HG03159 (cell line): ENCODE measurements around the gene ANKH.
"Not testable (repeated sequence)": the region's sequence is repeated elsewhere in the genome, so short reads cannot be mapped to it uniquely, and the experiment has no call there.

ENCODE experiments used
- ATAC-seq: cut with Tn5 transposase; IDR thresholded peaks from one replicate; pipeline ENCODE4 v1.9.1; 2021; ENCODE audit warnings: mild to moderate bottlenecking, moderate library complexity; ENCODE audit not compliant: unreplicated experiment

ANKH gene

DNA sequence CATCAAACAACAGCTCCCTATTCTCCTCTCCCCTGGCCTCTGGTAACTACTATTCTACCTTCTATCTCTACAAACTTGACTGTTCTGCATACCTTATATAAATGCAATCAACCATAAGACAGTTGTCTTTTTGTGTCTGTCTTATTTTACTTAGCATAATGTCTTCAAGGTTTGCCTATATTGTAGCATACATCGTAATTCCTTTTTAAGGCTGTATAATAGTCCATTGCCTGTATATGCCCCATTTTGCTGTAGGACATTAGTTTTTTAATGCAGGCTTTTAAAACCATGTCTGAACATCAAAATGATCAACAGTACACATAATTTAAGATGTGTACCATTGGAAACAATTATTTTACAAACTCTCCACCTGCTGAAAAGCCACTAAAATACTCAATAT, 12.4 kb downstream of the ANKH start:
- ATAC-seq = no peak

DNA sequence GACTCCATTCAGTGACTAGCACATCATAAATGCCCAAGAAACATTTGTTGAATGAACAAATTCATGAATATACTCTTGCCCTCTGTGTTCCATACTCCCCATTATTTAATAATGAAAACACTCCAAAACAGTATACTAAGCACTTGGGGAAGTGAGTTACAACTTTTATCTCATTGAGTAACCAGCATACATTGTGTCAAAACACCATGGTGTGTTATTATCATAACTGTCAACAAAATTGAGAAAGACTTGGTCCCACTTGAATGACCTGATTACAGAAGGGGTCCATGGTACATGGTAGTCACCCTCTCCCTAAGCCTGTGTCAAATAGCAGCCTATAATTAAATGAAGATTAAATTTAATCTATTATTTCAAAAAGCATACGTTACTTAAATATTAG, 16.2 kb downstream of the ANKH start:
- ATAC-seq = no peak

DNA sequence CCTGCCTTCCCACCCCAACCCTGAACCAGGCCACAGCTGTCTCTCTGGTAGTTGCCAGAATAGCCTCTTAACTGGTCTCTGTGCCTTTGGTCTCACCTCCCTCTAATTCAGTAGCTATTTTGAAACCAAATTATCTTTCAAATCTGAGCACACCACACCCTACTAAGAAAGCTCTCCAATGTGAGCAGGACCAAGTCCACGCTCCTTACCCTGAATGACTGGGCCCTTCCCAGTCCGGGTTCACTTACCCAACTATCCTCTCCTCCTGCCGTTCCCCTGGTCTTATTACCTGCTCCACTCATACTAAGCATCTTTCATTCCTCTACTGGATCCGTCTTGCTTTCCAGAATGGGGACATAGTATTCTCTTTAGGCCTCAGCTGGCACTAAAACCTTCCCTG, 16.8 kb downstream of the ANKH start:
- ATAC-seq = no peak

DNA sequence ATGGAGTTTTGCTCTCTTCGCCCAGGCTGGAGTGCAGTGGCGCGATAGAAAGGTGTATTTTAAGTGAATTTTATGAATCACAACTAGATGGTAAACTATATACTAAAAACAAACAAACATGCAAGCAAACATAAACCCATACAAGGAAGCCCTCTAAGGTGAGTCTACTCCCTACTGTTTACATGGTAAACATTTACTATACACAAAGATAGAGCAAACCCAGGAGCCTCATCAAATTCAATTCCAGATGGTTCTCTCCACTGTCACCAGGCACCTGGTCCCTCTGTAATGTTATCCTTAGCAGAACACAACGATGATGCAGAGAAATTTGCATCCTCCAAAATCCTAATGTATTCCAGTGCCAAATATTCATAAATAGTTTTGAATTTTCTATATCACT, 17.9 kb downstream of the ANKH start:
- ATAC-seq = no peak

DNA sequence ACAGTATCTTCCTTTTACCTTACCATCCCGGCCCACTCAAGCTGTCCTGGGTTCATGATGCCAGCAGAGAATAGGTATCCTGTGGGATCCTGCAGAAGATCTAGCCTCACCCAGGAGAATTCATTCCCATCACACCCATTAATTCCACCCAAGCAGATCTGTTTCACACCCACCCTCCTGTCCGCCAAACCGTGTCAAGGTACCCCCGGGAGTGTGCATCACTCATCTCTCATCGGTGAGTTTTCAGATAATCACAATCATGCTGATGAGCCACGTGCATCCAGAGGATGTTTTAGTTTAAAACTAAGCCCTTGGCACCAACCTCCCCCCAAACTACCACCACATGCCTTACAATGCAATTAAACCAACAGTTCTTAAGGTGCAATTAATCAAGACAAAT, 18.8 kb downstream of the ANKH start:
- no peak for ATAC-seq

DNA sequence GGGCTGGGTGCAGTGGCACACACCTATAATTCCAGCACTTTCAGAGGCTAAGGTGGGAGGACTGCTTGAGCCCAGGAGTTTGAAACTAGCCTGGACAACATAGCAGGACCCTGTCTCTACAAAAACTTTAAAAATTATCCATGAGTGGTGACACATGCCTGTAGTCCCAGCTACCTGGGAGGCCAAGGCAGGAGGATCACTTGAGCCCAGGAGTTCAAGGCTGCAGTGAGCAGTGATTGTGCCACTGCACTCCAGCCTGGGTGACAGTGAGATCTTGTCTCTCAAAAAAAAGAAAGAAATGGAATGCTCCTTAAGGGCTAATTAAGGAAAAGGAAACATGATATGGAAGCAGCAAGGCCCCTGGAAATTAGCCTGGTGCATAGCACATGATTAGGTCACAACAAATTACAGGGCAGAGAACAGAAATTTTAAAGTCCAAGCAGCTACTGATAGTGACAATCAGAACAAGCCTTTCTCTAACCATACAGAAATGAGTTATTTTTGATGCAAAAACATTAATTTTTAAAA, 19.5 kb downstream of the ANKH start:
- ATAC-seq = no peak

DNA sequence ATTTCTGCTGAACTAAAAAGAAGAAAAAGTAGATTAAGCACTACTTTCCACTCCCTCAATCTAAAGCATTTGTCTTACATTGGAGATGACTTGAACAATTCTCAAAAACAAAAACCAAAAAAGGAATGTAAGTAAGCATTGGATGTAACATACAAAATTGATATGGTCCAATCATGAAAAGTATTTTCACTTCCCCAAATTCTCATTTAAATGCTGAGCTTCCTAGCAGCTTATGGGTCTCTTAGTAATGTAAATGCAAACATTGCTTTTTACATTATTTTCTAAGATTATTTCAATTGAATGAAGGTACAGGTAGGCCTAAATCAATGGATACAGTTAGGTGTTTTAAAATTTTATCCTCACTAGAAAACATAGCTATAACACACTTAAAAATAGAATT, 20.0 kb downstream of the ANKH start:
- no peak for ATAC-seq

DNA sequence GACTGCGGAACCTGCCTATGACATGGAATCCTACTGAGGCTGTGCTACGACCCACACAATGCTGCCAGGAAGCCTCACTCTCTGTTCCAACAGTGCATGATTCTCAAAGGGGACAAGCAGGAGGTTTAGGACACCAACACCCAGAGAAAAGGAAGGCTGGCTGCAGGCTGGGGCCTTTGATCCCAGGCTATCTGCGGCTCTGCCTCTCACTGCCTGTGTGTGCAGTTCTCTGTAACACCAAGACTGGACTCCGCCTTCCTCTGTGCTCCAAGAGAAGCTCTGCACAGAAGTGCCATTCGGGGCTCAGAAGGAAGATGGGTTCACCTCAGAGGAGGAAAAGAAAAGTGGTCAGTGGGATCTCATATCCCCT, 20.5 kb downstream of the ANKH start:
- no peak for ATAC-seq

DNA sequence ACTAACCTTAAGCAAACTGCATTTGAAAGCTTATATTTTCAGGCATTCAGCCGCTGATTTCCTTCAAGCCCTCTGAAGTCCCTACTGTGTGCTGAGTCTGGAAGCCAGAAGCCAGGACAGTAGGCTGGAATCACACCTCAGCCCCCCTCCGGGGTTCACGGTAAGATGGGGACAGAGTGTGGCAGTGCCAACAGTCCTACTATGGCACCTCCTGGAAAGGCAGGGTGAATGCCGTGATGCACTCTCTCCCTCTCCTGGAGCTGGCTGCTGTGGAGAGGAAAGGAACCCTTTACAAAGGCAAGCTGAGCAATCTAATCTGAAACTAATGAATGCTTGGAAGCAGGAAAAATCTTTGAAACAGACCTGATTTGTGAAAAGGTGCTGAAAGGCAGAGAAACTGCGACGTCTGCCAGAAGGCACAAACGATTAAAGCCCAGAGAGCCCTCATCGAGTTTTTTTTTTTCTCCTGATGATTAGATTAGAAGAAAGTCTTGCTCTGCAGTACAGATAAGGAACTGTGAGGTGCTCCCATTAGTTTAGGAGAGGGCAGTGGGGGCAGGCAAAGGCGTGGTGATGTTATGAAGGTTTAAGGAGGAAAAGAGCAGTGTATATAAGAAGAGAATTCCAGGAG, 21.0 kb downstream of the ANKH start:
- no peak for ATAC-seq

DNA sequence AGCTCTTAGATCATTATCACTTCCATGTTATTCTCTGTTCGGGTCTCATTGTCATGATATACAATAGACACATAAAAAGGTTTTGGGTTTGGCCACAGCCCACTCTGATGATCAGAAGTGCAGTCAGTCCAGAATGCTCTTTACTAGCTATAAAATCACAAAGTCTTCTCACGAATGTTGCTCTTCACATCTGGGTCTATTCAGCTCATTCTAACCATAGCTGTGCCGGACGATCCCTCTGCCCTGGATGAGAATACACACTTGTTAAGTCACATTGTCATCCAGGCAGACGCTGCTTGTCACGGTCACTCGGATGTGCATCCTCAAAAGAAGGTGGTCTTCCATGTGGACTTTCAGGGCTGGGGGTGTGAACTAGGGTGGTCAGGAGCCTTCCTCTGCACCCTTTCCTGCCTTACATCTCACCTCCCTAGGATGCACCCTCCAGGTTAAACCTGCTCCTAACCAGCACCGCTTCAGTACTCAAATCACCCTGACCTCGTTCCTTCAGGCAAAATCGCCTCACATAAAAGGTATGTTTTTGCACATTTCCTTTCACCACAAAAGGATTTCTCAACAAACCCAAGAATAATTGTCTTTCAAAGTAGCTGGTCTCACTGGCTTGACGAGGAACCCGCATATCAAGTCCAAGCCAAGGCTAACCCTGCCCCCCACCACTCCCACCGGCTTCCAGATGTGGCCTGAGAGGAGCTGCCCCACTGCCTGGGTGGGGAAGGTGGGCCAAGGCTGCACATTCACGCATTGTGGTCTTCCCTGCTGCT, 21.9 kb downstream of the ANKH start:
- no peak for ATAC-seq

DNA sequence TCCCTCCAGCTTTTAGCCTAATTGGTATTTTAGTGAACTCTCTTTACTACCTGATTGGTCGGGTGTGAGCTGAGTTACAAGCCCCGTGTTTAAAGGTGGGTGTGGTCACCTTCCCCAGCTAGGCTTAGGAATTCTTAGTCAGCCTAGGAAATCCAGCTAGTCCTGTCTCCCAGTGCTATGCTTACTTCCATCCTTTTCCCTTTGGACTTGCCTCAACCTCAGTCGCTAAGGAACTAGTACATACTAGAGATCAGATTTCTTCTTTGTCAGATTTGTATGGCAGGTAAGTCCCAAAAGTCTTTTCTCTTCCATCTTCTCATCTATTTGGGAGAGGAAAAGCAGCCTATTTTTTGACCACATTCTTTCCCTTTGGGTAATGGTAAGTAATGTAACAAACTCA, 22.6 kb downstream of the ANKH start:
- ATAC-seq = not testable (repeated sequence)

DNA sequence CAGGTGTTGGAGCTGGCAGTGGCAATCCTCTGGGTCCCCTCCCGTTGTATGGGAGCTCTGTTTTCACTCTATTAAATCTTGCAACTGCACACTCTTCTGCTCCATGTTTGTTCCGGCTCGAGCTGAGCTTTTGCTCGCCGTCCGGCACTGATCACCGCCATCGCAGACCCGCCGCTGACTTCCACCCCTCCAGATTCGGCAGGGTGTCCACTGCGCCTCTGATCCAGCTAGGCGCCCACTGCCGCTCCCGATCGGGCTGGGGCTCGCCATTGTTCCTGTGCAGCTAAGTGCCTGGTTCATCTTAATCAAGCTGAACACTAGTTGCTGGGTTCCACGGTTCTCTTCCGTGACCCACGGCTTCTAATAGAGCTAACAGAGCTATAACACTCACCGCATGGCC, 23.2 kb downstream of the ANKH start:
- no peak for ATAC-seq

DNA sequence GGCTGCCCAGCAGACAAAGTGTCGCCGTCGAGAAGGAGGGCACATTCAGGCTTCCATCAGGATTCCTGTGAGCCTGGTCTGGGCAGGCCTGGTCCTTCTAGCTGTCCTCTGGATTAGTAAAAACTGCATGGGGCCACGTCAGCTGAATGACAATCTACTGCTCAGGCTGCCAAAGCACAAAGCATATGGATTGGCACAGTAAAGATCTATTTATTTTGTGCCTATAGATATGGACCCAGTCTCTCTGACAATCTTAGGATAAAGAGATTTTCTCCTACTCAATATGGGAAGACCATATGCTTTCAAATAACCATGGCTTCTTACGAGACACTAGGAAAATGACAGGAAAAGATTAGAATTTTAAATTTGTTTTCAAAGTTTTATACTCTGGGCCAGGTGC, 24.1 kb downstream of the ANKH start:
- ATAC-seq = no peak

DNA sequence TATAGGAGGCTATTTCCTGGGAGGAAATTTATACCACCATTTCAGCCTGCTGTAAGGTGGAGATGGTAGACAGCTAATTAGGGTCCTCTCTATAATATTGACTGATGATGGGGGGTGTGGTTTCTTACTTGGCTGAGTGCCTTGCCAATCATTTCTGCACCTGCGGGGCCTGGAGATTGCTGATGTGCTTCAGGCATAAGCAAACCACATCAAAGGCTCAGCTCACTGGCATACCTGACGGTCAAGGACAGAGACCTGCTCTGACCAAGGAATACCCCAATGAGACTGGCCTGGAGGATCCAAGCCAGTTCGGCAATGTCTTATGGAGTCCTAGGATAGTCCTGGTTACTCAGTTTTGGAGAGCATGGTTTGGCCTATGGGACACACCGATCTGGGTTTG, 29.5 kb downstream of the ANKH start:
- no peak for ATAC-seq

DNA sequence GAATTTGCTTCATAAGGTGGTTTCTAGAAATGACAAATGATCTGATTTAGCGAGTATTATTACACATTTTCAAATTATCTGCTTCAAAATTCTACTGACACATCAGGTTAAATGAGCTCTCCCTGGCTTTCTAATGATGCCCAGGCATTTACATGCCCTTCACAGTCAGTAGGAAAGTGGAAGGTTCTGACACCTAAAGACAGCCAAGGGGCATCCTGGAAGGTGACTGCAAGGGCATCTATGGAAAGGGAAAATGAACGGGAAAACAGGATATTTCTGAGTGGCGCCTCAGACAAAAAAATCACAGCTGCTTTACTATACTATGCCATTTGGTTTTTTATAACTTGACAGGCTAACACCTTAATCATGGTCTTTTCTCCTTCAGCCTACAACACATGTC, 31.0 kb downstream of the ANKH start:
- no peak for ATAC-seq

DNA sequence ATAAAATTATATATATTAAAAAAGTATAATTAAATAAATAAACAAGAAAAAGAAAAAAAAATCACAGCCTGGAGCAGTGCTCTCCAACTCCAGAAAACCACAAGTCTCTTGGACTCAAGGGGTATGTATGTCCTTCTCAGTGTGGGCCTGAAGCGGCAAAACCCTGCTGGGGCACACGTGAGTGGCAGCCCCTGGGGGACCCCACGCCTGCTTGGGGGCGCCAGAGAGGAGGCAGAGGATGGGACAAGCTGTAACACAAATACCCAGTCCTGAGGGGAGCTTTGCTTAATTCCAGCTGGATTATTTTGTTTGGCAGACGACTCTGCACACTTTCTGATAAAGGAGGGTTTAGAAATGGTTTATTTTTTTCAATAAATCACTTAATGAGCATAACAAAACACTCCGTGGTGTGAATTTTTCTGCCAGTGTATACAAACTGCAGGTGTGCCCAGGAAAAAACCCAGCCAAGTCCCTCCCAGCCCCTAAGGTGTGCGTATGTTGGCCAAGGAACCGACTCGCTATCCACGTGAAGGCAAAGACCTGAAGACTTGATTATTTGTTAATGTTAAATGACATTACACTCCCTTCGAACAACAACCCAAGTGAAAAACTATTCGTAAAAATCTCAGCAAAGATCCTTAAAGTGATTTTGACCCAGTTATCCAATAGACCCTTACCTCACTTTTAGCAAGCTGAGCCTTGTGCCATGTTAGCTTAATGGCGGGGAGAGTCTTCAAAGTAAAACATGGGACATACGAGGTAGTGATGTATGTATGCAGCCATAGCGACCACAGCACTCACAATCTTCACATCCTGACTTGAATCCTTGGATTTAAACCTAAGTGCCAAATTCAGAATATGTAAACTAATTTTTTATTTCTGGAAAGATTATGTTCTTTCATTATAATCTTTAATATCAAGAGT, 32.9 kb downstream of the ANKH start:
- ATAC-seq = no peak

DNA sequence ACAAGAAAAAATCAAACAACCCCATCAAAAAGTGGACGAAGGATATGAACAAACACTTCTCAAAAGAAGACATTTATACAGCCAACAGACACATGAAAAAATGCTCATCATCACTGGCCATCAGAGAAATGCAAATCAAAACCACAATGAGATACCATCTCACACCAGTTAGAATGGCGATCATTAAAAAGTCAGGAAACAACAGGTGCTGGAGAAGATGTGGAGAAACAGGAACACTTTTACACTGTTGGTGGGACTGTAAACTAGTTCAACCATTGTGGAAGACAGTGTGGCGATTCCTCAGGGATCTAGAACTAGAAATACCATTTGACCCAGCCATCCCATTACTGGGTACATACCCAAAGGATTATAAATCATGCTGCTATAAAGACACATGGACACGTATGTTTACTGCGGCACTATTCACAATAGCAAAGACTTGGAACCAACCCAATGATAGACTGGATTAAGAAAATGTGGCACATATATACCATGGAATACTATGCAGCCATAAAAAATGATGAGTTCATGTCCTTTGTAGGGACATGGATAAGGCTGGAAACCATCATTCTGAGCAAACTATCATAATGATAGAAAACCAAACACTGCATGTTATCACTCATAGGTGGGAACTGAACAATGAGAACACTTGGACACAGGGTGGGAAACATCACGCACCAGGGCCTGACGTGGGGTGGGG, 34.0 kb downstream of the ANKH start:
- ATAC-seq = not testable (repeated sequence)

DNA sequence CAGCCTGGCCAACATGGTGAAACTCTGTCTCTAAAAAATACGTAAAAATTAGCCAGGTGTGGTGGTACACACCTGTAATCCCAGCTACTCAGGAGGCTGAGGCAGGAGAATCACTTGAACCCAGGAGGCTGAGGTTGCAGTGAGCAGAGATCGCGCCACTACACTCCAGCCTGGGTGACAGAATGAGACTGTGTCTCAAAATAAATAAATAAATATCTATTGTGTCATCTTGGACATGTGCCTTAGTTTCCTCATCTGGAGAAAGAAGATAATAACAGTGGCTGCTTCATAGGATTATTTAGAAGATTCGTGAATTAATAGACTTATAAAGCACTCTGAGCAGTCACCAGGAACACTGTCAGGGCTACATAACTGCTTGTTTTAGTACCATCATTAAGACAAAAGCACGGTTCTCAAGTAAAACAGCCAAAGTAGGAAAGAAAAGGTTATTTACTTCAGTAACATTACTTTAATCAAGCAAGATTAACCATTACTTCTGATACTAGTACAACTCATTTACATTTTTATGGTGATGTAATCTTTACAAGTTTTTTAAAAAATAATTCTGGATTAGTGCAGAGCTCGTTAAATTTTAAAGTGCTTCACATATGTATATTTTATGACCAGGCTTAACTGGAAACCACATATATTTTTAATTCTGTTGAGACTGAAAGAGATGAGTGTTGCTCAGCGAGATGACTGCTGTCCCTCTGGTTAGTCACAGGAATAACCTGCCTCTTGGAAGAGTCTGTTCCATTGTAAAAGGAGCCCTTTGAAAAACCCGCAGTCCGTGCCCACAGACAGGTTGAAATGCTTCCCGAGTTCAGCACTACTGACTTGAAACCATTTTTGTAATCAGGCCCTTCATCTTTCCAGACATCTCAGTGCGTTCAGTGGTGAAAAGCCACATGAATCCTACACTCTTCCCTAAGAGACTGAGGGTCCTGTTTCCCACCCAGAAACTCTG, 36.7 kb downstream of the ANKH start:
- ATAC-seq = no peak

DNA sequence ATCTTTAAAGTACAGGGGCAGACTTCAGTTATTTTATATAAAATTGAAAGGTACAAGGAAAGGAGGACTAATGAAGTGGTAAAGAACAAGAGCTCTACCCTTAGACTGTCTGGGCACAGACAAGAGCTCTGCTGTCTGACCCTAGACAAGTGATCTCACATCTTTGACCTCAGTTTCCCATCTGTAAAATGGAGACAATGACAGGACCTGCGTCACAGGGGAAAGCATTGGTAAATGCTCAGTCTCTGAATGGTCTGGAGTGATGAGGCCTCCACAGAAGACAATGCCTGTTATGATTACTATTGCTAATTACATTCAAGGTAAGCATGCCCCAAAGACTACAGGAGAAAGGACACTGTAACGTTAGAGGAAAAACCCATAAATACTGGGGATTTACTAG, 37.5 kb downstream of the ANKH start:
- ATAC-seq = no peak

DNA sequence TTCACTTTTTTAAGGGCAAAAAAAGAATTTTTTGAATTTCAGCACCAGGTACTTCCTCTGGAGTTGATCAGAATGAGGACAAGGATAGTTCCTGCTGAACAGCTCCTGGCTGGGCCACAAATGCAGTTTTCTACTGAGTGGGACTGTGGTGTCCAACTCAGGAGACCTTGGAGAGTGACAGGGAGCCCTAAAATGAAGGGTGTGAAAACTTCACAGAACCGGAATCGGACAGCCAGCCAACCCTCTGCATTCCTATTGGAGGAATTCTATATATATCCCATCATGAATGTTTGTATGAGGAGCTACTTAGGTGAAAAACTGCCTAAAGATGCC, 40.6 kb downstream of the ANKH start:
- ATAC-seq = no peak
